Gastrocnemius medialis (tissue), 4 donors: ENCODE data around the gene MBNL2. TPM values are rescaled to one million over a fixed set of nuclear protein-coding genes. Genes with fewer than 3 reads are reported as not detected.

ENCODE experiments used
- ATAC-seq, 2 donors: fragments of 150-250 bp; one replicate each; pipeline ENCODE4 v1.9.1; 2016
- DNase-seq, 2 donors: peaks; one replicate each; pipeline ENCODE4 v3.0.0-alpha.2; 2019
- H3K27ac ChIP-seq, 4 donors: fragments of 200-600 bp; sonication (generic); 1 replicate in 1 of 4; 2 replicates in 3 of 4; pipeline ENCODE4 v1.5.1; 2016 to 2018; ENCODE audit warnings: mild to moderate bottlenecking in 2 of 4, moderate library complexity in 1 of 4
- H3K27me3 ChIP-seq, 3 donors: fragments of 200-600 bp; sonication (generic) in 2 of 3; 1 replicate in 1 of 3; 2 replicates in 2 of 3; pipeline versions ENCODE4 v1.5.1 to v1.6.0; 2016 to 2019; ENCODE audit warnings: mild to moderate bottlenecking in 1 of 3, moderate library complexity in 1 of 3
- H3K36me3 ChIP-seq, 2 donors: fragments of 200-600 bp; sonication (generic) in 1 of 2; one replicate each; pipeline ENCODE4 v1.5.1; 2017 to 2018
- H3K4me1 ChIP-seq, 2 donors: fragments of 200-600 bp; sonication (generic) in 1 of 2; one replicate each; pipeline ENCODE4 v1.5.1; 2016 to 2017; ENCODE audit warnings: mild to moderate bottlenecking in 2 of 2
- H3K4me3 ChIP-seq, 4 donors: fragments of 200-600 bp; sonication (generic) in 3 of 4; 1 replicate in 1 of 4; 2 replicates in 3 of 4; pipeline ENCODE4 v1.5.1; 2016 to 2019; ENCODE audit warnings: mild to moderate bottlenecking in 2 of 4
- H3K9me3 ChIP-seq, 3 donors: fragments of 200-600 bp; sonication (generic) in 2 of 3; 1 replicate in 1 of 3; 2 replicates in 2 of 3; pipeline ENCODE4 v1.5.1; 2016 to 2019
- CTCF ChIP-seq, 5 experiments: fragments of 450-650 bp in 3 of 5; fragments of 200-600 bp in 2 of 5; sonication (generic) in 2 of 5; IDR thresholded peaks in 4 of 5; conservative IDR thresholded peaks in 1 of 5; 1 replicate in 4 of 5; 2 replicates in 1 of 5; pipeline ENCODE4 v1.5.1; 2016 to 2019; ENCODE audit warnings: antibody characterized with exemption in 5 of 5, mild to moderate bottlenecking in 3 of 5, moderate library complexity in 3 of 5
- POLR2A ChIP-seq, 2 donors: fragments of 450-650 bp; IDR thresholded peaks; one replicate each; pipeline ENCODE4 v1.6.1; 2017; ENCODE audit warnings: antibody characterized with exemption in 2 of 2, mild to moderate bottlenecking in 2 of 2, moderate library complexity in 2 of 2
- in situ Hi-C, 4 donors: fragments of 200-750 bp; cut with MboI; loops; one replicate each; pipeline versions ENCODE4 v1.15.0 to v1.8.0; 2017; ENCODE audit warnings: low sequenced_read_pairs in 4 of 4
- intact Hi-C: fragments of 100-400 bp; cut with DNase I; formaldehyde crosslinking; loops from one replicate; pipeline ENCODE4 v1.15.1; 2023; ENCODE audit warnings: low total_unique reads
- total RNA-seq, 4 donors: library from RNA; depleted of rRNA; stranded (reverse); fragments of >200 nt; gene quantifications; one replicate each; pipeline versions ENCODE4 v1.1.0 to v1.2.3, GENCODE V29; 2016

The MBNL2 gene
- total RNA-seq, 4 donors from 2014 or later = 47.9 to 92.0 (median 71.3) TPM

GRCh38 chr13:97435794-97436193 lies 213.7 kb downstream of the MBNL2 start:
- peaks cover 26 to 47% of the 10 kb centered on the region in 2 donors for H3K4me1 ChIP-seq
- no peak overlapping the region for H3K27ac ChIP-seq
- no peak for ATAC-seq
- no peak for DNase-seq
- H3K4me3 ChIP-seq = peak overlapping the region; percentile 62 to 99 (median 76)
- intact Hi-C loops = loop anchor here (2.0 to 10.0 kb wide), 3 partner anchors 181 to 1381 kb away; partner anchors contain the start of genes MBNL2 and UGGT2
- TF ChIP-seq POLR2A (IDR thresholded peaks at IDR 0.05) (no peak), CTCF (IDR thresholded peaks at IDR 0.05 in 4 of 5, conservative IDR thresholded peaks at IDR 0.05 in 1 of 5) (no peak)
- no peaks in the 10 kb centered on the region for H3K27me3 ChIP-seq
- in situ Hi-C loops = no loop called here
- H3K9me3 ChIP-seq = no peaks in the 10 kb centered on the region
- no peaks in the 10 kb centered on the region for H3K36me3 ChIP-seq

- Histone ChIP-seq H3K4me3 (no peak overlapping the region), H3K27me3 (no peaks in the 10 kb centered on the region), H3K9me3 (no peaks in the 10 kb centered on the region), H3K4me1 (peaks cover 26 to 46% of the 10 kb centered on the region in 2 donors), H3K36me3 (no peaks in the 10 kb centered on the region), H3K27ac (no peak overlapping the region)
- intact Hi-C loops = loop anchor here (10.0 kb wide), 2 partner anchors 182 to 1382 kb away; partner anchors contain the start of gene UGGT2
- DNase-seq = no peak
- no peak for ATAC-seq
- in situ Hi-C loops = no loop called here
- TF ChIP-seq POLR2A (IDR thresholded peaks at IDR 0.05) = no peak
- no peak for TF ChIP-seq CTCF (IDR thresholded peaks at IDR 0.05 in 4 of 5, conservative IDR thresholded peaks at IDR 0.05 in 1 of 5)
Observed at GRCh38 chr13:97436845-97437244, 214.7 kb downstream of the MBNL2 start.

DNA sequence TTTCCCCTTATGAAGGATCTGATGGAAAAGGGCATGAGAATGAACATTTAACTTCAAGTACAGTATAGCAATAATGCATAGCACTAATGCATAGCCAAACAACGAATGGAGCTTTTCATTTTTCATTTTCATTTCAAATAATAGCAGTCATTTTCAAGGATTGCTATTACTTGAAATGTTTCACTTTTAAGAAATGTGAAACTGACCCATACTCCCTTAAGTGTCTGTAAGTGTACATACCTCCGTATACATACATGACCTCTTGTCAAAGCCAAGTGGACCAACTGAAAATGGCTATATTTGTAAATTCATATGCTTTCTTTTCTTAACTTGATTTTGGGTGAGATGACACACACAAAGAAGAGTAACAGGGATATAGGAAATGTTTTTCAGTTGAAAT lies 215.6 kb downstream of the MBNL2 start:
- in situ Hi-C loops = no loop called here
- TF ChIP-seq POLR2A (IDR thresholded peaks at IDR 0.05) = no peak
- TF ChIP-seq CTCF (IDR thresholded peaks at IDR 0.05 in 4 of 5, conservative IDR thresholded peaks at IDR 0.05 in 1 of 5) = no peak
- H3K27me3 ChIP-seq = no peaks in the 10 kb centered on the region
- no peaks in the 10 kb centered on the region for H3K36me3 ChIP-seq
- DNase-seq = no peak
- H3K4me3 ChIP-seq = no peak overlapping the region
- no peaks in the 10 kb centered on the region for H3K9me3 ChIP-seq
- no peak overlapping the region for H3K27ac ChIP-seq
- intact Hi-C loops = loop anchor here (10.0 kb wide), 2 partner anchors 183 to 1383 kb away; partner anchors contain the start of gene UGGT2
- peaks cover 26 to 39% of the 10 kb centered on the region in 2 donors for H3K4me1 ChIP-seq
- no peak for ATAC-seq

- DNase-seq (no peak), ATAC-seq (no peak)
- in situ Hi-C loops = no loop called here
- H3K4me1 ChIP-seq = peaks cover 26 to 39% of the 10 kb centered on the region in 2 donors
- no peaks in the 10 kb centered on the region for H3K9me3 ChIP-seq
- no peaks in the 10 kb centered on the region for H3K36me3 ChIP-seq
- intact Hi-C loops = loop anchor here (10.0 kb wide), 2 partner anchors 184 to 1384 kb away; partner anchors contain the start of gene UGGT2
- no peak overlapping the region for H3K4me3 ChIP-seq
- H3K27ac ChIP-seq = no peak overlapping the region
- H3K27me3 ChIP-seq = no peaks in the 10 kb centered on the region
- no peak for TF ChIP-seq CTCF (IDR thresholded peaks at IDR 0.05 in 4 of 5, conservative IDR thresholded peaks at IDR 0.05 in 1 of 5)
- no peak for TF ChIP-seq POLR2A (IDR thresholded peaks at IDR 0.05)
Observed at GRCh38 chr13:97438856-97439595, 216.9 kb downstream of the MBNL2 start.
